ENCODE measurements around the gene NUP54. TPM values are rescaled to one million over a fixed set of nuclear protein-coding genes. Genes with fewer than 3 reads are reported as not detected.

Gene NUP54
- total and polyA plus RNA-seq, 9 of the 15 experiments (the other 6 are each of a cell fraction or from before 2014, with no cell fraction given): 29.6 to 115 (median 67.7) TPM

DNA sequence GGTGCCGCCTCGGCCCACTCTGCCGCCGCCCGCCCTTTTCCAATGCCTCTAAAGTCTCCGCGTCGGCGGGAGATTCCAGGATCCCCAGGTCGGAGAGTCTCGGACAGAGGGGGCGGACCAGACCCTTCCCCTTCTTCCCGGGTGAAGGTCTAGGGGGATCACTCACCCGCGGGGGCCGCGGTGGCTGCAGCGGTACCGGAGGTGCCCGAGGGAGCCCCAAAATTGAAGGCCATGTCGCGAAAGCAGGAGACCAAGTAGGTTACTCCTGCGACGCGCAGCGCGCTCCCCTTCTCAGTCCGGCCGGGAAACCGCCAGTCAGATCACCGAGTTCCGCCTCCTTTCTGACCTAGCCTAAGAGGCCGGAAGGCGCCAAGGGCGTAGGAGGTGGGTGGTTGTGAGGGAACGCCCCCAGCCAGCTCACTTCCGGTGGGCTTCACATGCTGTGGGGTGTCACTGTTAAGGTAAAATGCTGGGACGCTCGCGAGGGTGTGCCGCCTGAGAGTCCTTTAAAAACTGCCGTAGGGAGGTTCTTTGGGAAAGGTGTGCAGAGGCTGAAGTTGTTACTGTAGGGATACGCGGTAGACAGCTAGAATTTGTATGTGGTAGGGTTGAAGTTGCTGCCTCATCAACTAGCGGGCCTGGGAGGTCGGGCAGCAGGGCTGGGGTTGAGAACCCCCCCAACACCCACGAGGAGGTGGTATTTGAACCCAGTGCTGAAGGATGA is at the start of gene NUP54 (continued):
- TF ChIP-seq NR2F6 (CRISPR knock-in tag; IDR thresholded peaks at IDR 0.05) (no peak), ZKSCAN3 (CRISPR knock-in tag; IDR thresholded peaks at IDR 0.05) (no peak), ZNF224 (CRISPR knock-in tag; IDR thresholded peaks at IDR 0.05) (peak; percentile 77; the same call in 1 of the 2 replicates), MEIS2 (IDR thresholded peaks at IDR 0.05; ENCODE audit: partially characterized antibody) (no peak), ZNF584 (CRISPR knock-in tag; IDR thresholded peaks at IDR 0.05; ENCODE audit: low read depth) (no peak), ZNF586 (CRISPR knock-in tag; conservative IDR thresholded peaks at IDR 0.05) (no peak), ILK (tag; IDR thresholded peaks at IDR 0.05; ENCODE audit: borderline replicate concordance, low read depth) (no peak), KAT8 (IDR thresholded peaks at IDR 0.05; ENCODE audit: low read depth) (no peak), NCOR1 (IDR thresholded peaks at IDR 0.05) (peak; percentile 58), POLR2AphosphoS5 (IDR thresholded peaks at IDR 0.05; ENCODE audit: control insufficient read depth, insufficient read depth, low read depth, low read length) (peak; percentile 73), GABPA (tag; conservative IDR thresholded peaks at IDR 0.05; ENCODE audit: low read depth) (peak; percentile 98), ZNF76 (CRISPR knock-in tag; IDR thresholded peaks at IDR 0.05; ENCODE audit: borderline replicate concordance) (peak; percentile 43; the same call in 1 of the 2 replicates)
- TF ChIP-seq, protein P1, sequence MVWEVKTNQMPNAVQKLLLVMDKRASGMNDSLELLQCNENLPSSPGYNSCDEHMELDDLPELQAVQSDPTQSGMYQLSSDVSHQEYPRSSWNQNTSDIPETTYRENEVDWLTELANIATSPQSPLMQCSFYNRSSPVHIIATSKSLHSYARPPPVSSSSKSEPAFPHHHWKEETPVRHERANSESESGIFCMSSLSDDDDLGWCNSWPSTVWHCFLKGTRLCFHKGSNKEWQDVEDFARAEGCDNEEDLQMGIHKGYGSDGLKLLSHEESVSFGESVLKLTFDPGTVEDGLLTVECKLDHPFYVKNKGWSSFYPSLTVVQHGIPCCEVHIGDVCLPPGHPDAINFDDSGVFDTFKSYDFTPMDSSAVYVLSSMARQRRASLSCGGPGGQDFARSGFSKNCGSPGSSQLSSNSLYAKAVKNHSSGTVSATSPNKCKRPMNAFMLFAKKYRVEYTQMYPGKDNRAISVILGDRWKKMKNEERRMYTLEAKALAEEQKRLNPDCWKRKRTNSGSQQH (CRISPR knock-in tag; IDR thresholded peaks at IDR 0.05): peak; percentile 56; the same call in 1 of the 2 replicates
- TF ChIP-seq, protein P2, sequence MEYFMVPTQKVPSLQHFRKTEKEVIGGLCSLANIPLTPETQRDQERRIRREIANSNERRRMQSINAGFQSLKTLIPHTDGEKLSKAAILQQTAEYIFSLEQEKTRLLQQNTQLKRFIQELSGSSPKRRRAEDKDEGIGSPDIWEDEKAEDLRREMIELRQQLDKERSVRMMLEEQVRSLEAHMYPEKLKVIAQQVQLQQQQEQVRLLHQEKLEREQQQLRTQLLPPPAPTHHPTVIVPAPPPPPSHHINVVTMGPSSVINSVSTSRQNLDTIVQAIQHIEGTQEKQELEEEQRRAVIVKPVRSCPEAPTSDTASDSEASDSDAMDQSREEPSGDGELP (CRISPR knock-in tag; IDR thresholded peaks at IDR 0.05; ENCODE audit: borderline replicate concordance): peak; percentile 82
- TF ChIP-seq, protein P3, sequence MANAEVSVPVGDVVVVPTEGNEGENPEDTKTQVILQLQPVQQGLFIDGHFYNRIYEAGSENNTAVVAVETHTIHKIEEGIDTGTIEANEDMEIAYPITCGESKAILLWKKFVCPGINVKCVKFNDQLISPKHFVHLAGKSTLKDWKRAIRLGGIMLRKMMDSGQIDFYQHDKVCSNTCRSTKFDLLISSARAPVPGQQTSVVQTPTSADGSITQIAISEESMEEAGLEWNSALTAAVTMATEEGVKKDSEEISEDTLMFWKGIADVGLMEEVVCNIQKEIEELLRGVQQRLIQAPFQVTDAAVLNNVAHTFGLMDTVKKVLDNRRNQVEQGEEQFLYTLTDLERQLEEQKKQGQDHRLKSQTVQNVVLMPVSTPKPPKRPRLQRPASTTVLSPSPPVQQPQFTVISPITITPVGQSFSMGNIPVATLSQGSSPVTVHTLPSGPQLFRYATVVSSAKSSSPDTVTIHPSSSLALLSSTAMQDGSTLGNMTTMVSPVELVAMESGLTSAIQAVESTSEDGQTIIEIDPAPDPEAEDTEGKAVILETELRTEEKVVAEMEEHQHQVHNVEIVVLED (CRISPR knock-in tag; IDR thresholded peaks at IDR 0.05): peak; percentile 73
- TF ChIP-seq, protein P4, sequence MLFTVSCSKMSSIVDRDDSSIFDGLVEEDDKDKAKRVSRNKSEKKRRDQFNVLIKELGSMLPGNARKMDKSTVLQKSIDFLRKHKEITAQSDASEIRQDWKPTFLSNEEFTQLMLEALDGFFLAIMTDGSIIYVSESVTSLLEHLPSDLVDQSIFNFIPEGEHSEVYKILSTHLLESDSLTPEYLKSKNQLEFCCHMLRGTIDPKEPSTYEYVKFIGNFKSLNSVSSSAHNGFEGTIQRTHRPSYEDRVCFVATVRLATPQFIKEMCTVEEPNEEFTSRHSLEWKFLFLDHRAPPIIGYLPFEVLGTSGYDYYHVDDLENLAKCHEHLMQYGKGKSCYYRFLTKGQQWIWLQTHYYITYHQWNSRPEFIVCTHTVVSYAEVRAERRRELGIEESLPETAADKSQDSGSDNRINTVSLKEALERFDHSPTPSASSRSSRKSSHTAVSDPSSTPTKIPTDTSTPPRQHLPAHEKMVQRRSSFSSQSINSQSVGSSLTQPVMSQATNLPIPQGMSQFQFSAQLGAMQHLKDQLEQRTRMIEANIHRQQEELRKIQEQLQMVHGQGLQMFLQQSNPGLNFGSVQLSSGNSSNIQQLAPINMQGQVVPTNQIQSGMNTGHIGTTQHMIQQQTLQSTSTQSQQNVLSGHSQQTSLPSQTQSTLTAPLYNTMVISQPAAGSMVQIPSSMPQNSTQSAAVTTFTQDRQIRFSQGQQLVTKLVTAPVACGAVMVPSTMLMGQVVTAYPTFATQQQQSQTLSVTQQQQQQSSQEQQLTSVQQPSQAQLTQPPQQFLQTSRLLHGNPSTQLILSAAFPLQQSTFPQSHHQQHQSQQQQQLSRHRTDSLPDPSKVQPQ (CRISPR knock-in tag; IDR thresholded peaks at IDR 0.05; ENCODE audit: borderline replicate concordance): no peak
- TF ChIP-seq, protein P5, sequence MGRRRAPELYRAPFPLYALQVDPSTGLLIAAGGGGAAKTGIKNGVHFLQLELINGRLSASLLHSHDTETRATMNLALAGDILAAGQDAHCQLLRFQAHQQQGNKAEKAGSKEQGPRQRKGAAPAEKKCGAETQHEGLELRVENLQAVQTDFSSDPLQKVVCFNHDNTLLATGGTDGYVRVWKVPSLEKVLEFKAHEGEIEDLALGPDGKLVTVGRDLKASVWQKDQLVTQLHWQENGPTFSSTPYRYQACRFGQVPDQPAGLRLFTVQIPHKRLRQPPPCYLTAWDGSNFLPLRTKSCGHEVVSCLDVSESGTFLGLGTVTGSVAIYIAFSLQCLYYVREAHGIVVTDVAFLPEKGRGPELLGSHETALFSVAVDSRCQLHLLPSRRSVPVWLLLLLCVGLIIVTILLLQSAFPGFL (CRISPR knock-in tag; IDR thresholded peaks at IDR 0.05): 0 out of 2 replicates have a peak, but pooled peaks have one; percentile 94
- TF ChIP-seq, protein P6, sequence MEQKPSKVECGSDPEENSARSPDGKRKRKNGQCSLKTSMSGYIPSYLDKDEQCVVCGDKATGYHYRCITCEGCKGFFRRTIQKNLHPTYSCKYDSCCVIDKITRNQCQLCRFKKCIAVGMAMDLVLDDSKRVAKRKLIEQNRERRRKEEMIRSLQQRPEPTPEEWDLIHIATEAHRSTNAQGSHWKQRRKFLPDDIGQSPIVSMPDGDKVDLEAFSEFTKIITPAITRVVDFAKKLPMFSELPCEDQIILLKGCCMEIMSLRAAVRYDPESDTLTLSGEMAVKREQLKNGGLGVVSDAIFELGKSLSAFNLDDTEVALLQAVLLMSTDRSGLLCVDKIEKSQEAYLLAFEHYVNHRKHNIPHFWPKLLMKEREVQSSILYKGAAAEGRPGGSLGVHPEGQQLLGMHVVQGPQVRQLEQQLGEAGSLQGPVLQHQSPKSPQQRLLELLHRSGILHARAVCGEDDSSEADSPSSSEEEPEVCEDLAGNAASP (IDR thresholded peaks at IDR 0.05): no peak

Data from K562 (cell line).